ENCODE results near the gene PPFIA3.

The PPFIA3 gene

DNA sequence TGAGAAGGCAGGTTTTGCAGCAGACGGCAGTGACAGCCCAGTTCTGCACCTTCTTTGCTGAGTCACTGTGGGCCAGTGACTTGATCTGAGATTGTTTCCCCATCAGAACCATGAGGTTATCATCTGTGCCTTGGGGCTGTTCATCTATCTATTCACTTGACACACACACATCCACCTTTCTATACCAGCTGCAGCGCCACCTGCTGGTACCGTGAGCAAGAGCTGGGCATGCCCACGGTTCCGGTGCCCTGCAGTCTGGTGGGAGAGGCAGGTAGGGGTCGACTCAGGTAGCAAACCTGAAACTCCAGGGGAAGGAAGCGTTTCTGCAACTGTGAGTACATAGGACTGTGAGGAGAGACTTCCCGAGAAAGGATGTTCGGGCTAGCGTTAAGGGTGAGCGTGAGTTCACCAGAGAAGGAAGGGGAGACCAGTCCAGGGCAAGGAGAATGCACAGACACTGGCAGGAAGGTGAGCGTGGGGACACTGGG is 12.7 kb upstream of the PPFIA3 start:
- H3K27me3 ChIP-seq, result no peaks in the 10 kb centered on the region
- no peaks in the 10 kb centered on the region for H3K9me3 ChIP-seq
- H3K27ac ChIP-seq, result no peak overlapping the region
- TF ChIP-seq, protein P1, sequence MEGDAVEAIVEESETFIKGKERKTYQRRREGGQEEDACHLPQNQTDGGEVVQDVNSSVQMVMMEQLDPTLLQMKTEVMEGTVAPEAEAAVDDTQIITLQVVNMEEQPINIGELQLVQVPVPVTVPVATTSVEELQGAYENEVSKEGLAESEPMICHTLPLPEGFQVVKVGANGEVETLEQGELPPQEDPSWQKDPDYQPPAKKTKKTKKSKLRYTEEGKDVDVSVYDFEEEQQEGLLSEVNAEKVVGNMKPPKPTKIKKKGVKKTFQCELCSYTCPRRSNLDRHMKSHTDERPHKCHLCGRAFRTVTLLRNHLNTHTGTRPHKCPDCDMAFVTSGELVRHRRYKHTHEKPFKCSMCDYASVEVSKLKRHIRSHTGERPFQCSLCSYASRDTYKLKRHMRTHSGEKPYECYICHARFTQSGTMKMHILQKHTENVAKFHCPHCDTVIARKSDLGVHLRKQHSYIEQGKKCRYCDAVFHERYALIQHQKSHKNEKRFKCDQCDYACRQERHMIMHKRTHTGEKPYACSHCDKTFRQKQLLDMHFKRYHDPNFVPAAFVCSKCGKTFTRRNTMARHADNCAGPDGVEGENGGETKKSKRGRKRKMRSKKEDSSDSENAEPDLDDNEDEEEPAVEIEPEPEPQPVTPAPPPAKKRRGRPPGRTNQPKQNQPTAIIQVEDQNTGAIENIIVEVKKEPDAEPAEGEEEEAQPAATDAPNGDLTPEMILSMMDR (IDR thresholded peaks at IDR 0.05), result peak; percentile 56
- H3K4me1 ChIP-seq (ENCODE audit: control insufficient read depth in 1 of 2, insufficient read depth in 1 of 2, low read depth in 1 of 2, low read length in 1 of 2), result no peaks in the 10 kb centered on the region
- no peak overlapping the region for H3K4me3 ChIP-seq (ENCODE audit: low read depth in 1 of 2, low read length in 1 of 2)
- H3K36me3 ChIP-seq, result peaks cover 75% of the 10 kb centered on the region

DNA sequence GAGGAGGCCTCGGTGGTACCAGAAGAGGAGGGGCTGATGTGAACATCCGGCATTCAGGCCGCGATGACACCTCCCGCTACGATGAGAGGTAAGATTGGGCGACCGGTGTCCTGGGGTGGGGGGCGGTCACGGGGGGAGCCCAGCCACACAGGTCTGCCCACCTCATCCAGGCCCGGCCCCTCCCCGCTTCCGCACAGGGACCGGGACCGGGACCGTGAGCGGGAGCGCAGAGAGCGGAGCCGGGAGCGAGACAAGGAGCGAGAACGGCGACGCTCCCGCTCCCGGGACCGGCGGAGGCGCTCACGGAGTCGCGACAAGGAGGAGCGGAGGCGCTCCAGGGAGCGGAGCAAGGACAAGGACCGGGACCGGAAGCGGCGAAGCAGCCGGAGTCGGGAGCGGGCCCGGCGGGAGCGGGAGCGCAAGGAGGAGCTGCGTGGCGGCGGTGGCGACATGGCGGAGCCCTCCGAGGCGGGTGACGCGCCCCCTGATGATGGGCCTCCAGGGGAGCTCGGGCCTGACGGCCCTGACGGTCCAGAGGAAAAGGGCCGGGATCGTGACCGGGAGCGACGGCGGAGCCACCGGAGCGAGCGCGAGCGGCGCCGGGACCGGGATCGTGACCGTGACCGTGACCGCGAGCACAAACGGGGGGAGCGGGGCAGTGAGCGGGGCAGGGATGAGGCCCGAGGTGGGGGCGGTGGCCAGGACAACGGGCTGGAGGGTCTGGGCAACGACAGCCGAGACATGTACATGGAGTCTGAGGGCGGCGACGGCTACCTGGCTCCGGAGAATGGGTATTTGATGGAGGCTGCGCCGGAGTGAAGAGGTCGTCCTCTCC is 11.5 kb upstream of the PPFIA3 start:
- H3K27ac ChIP-seq, result no peak overlapping the region
- no peaks in the 10 kb centered on the region for H3K4me1 ChIP-seq (ENCODE audit: control insufficient read depth in 1 of 2, insufficient read depth in 1 of 2, low read depth in 1 of 2, low read length in 1 of 2)
- H3K4me3 ChIP-seq (ENCODE audit: low read depth in 1 of 2, low read length in 1 of 2), result no peak overlapping the region
- H3K36me3 ChIP-seq, result peaks cover 64% of the 10 kb centered on the region
- TF ChIP-seq, protein P1 (IDR thresholded peaks at IDR 0.05), result no peak
- H3K27me3 ChIP-seq, result peaks cover 2% of the 10 kb centered on the region
- no peaks in the 10 kb centered on the region for H3K9me3 ChIP-seq

DNA sequence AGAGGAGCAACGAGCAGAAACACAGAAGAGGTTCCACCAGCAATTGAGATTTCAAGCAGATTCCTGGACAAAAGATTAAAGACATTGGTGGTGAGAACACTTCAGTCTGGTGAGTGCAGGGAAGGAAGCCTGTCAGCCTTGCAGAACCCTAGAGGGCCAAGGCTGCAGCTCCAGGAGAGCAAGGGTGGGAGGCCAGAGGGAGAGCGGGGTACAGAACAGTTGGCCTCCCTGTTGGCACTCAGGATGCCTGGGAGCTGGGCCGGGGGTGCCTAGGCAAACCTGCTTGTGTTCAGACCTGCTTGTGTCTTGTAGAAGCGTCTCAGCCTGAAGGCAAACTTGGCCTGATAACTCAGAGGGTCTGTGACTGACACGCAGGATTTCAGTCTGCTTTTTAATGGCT is 10.3 kb upstream of the PPFIA3 start:
- H3K36me3 ChIP-seq, result peaks cover 52% of the 10 kb centered on the region
- no peaks in the 10 kb centered on the region for H3K9me3 ChIP-seq

DNA sequence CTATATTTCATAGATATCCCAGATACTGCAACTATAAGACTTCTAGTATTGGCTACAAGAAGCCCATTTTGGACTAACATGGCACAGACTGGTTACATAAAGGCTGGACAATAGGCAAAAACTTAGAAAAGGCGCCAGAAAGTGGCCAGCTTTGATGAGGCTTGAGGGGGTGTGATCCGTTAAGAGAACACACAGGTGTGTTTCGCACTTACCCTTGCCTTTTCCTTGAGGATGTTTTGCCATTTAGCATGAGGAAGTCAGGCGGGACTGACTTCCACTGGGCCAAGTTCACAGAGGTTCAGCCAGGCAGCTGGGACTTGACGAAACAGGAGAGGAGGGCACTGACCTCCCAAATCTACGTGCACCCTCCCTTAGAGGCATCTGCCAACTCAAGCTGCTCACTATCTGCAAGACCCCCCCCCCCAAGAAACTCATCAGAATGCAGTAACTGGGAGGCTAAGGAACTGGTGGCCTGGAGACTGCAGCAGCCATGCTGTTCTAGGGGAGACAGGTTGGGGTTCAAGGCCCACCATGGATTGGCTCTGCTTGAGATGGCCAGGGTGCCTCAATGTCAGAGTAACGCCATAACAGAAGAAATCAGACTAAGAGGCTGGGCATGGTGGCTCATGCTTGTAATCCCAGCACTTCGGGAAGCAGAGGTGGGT is 9.6 kb upstream of the PPFIA3 start:
- Histone ChIP-seq H3K27me3 (peaks cover 19% of the 10 kb centered on the region), H3K36me3 (peaks cover 45% of the 10 kb centered on the region), H3K9me3 (no peaks in the 10 kb centered on the region), H3K4me3 (ENCODE audit: low read depth in 1 of 2, low read length in 1 of 2) (no peak overlapping the region), H3K27ac (no peak overlapping the region), H3K4me1 (ENCODE audit: control insufficient read depth in 1 of 2, insufficient read depth in 1 of 2, low read depth in 1 of 2, low read length in 1 of 2) (peaks cover 8 to 9% of the 10 kb centered on the region in 2 experiments)
- TF ChIP-seq, protein P1 (IDR thresholded peaks at IDR 0.05), result no peak

More for the DNA sequence above, 10.3 kb upstream of the PPFIA3 start:
- H3K4me1 ChIP-seq (ENCODE audit: control insufficient read depth in 1 of 2, insufficient read depth in 1 of 2, low read depth in 1 of 2, low read length in 1 of 2), result peaks cover 4 to 5% of the 10 kb centered on the region in 2 experiments
- no peak overlapping the region for H3K27ac ChIP-seq
- TF ChIP-seq, protein P1 (IDR thresholded peaks at IDR 0.05), result no peak
- no peak overlapping the region for H3K4me3 ChIP-seq (ENCODE audit: low read depth in 1 of 2, low read length in 1 of 2)
- H3K27me3 ChIP-seq, result peaks cover 14% of the 10 kb centered on the region

DNA sequence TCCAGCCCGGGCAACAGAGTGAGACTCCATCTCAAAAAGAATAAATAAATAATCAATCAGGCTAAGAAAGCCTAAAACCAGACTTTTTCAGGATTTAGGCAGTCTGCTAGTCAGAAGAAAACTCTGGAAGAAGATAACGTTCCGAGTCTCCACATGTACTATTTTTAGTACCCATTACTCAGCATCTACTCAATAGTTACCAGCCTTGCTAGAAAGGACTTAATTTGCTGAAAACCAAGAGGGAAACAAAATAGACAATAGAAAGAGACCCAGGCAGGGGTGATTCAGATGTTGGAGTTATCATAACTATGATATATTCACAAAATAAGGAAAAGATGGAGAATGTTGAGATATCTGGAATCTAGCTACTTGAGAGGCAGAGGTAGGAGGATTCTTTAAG is 8.8 kb upstream of the PPFIA3 start:
- peaks cover 25% of the 10 kb centered on the region for H3K27me3 ChIP-seq
- H3K4me1 ChIP-seq (ENCODE audit: control insufficient read depth in 1 of 2, insufficient read depth in 1 of 2, low read depth in 1 of 2, low read length in 1 of 2), result peaks cover 14% of the 10 kb centered on the region in 2 experiments
- H3K27ac ChIP-seq, result no peak overlapping the region
- H3K36me3 ChIP-seq, result peaks cover 37% of the 10 kb centered on the region
- no peak overlapping the region for H3K4me3 ChIP-seq (ENCODE audit: low read depth in 1 of 2, low read length in 1 of 2)
- H3K9me3 ChIP-seq, result no peaks in the 10 kb centered on the region
- TF ChIP-seq, protein P1 (IDR thresholded peaks at IDR 0.05), result no peak
